IPS DF 19.7 (cell line): ENCODE measurements around the gene KAZN.

ENCODE experiments used
- DNase-seq: peaks from one replicate; pipeline ENCODE4 v3.0.0-alpha.2; 2013; ENCODE audit warnings: low read depth, low spot score

The KAZN gene

DNA sequence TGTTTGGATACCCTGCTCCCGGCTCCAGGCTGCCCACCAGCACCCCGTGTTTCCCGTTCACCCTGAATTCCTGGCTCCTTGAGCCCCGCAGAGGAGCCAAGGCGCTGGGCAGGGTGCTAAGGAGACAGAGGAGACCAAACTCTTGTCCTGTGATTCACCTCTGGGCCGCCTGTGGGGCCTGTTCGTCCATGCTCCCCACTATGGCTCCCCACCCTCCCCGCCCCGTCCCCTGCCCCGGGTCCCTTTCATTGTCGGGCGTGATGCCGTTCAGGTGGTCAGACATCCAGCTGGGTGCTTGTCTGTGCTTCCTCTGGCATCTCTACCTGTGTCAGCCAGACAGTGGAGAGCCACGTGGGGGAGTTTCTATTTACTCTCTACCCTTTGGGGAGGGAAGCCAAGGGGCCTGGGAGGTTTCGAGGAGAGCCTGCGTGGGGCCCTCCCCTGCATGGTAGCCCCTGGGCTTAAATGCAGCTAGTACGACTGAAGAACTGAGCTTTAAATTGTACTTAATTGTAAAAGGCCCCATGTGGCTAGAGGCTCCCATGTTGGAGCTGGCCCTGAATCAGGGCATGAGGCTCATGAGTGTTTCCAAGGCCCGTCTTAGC lies 333.7 kb downstream of the KAZN start:
- no peak for DNase-seq

DNA sequence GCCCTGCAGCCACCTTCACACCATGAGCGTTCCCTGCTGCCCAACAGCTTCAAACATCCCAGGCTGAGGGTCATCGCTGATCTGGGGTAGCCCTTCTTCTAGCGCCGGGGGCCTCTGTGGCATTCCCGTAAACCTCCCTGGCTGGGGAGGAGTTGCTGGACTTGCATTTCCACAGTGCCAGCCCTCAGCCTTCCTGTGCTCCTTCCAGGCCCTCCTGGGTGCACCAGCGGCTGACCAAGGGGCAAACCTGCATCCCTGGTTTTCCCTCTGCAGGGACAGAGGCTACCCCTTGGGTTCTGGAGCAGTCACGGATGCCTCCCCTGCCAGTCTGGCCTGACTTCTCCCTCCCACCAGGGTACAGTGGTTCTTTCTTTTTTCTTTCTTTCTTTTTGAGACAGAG lies 336.4 kb downstream of the KAZN start:
- no peak for DNase-seq

DNA sequence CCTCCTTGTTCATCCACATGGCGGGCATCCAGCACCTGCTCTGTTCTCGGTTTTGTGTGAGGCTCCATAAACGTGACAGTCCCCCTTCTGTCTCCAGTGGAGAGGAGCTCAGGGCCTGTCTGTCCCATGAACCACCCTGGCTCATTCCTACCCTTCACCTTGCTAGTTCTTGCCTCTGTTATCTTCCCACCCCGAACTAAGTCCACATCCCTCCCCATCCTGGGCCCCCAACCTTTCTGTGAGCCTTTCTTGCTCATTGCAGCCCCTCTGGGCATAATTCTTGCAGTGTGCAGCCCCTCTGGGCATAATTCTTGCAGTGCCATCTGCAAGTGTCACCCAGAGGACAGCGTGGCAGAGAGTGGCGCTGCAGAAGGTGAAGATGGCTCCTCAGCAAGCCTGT lies 338.3 kb downstream of the KAZN start:
- no peak for DNase-seq

DNA sequence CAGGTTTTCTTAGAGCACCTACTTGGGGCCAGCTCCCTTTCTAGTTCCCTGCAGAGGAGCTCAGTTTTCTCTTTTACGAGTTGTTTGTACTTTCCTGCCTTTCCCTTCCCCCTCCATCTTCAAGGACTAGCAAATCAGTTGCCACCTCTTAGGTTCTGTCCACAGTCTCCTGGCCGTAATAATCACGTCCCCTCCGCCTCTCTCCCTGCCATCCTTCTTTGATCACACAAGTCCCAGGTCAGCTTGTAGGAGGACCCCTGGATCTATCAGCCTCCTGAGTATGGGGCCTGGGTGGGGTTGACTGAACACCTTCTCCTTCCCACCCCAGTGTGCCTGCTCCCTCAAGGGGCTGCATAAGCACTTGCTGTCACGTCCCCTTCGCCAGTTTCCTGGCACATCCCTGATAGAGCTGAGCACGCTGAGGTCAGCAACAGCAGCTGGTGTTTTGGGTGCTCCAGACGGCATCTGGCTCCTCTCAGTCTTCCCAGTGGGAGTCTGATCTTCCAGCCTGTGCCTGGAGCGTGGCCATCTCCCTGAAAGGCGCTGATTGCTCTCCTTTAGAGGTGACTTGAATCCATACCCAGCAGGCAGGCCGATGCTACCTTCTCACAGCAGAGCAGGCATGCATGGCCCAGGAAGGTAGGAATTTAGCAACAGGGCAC lies 338.9 kb downstream of the KAZN start:
- DNase-seq = no peak

DNA sequence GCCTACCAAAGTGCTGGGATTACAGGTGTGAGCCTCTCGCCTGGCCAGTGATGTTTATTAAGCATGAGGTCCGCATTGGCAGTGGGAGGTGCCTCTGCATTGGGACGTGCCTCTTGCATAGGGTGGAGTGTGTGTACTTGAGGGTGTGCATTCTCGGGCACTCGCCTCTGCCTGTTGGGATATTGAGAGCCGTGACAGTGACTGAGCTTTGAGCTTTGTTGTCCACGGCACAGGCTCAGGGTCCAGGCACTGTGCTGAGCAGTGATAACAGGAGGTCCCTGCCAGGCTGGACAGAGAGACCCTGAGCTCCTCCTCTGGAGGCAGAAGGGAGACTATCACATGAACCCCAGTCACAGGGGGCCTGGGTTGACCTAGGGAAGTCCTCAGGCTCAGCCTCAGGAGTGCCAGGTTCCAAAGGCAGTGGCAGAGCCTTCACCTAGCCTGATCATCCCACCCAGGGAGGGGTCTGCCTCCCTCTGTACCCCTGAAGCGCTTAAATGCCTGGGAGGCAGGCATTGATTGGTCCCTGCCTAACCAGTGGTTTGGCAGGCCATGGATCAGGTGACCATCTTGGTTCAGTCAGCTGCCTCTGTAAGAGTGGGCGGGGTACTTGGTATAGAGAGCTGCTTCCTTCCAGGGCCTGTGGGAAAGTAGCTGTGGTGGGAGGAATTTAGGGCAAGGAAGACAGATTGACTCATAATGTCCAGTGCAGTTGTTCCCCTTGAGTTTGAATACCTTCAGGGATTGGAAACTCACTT lies 341.2 kb downstream of the KAZN start:
- DNase-seq = no peak

DNA sequence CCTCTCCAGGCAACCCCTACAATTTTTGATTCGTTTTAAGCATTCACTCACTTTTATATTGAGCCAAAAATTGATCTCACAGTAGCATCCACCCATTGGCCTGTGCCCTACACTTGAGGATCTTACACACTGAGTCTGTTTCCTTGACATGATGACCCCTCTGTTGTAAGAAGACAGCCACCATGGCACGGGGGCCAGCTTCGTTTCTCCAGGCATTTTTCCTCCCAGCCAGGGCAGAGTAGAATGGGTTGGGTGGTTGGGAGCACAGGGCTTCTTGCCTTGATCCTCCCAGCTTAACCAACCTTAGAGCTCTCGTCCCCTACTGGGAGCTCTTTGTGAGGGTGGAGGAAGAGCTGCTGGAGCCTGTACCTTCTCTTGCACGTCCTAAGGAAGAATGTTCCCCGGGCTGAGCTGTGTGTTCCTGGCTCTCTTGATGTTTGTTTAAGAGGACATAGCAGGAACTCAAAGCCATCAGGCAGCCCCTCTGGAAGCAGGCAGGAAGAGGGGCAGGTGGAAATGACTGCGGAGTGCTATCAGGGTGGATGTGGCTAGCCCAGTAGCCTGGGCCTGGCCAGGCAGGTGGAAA lies 341.9 kb downstream of the KAZN start:
- DNase-seq = no peak

DNA sequence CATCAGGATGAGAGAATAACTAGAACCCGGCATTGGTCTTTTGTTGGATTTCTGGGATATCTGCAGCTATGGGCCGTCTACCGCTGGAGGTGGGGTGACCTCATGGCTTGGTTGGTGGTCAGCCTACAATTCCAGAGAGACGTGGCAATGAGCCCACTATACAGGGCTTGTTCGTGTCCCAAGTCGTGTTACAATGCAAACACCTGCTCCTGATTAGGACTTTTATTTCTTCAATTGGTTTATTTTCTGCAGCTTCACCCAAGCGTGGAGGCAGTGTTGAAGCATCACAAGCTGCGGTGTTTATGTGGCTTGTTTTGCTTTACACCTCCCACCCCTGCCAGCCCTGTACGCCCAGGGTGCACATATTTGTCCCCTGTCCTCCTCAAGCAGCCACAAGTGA lies 343.4 kb downstream of the KAZN start:
- DNase-seq = no peak

DNA sequence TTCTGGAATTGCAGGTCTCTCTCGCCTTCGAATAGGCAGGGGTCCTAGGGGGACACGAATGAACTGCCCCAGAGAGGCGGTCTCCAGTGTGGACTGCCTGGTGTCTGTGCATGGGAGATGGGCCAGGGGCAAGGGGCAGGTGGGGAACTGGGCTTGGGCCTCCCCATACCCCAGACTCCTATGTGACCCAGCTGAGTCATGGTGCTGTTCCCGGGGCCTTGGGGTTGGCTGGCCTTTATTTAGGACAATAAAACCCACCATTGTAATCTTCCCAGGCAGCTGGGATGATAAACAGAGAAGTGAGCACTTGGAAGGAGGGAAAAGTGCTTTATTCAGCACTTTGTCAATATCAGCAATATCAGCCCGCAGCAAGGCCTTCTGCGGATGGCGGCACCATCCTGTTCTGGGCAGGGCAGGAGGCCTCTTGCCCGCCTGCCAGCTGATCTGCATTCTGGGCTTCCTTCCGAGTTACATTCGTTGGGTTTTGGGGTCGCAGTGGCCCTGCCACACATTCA lies 346.0 kb downstream of the KAZN start:
- no peak for DNase-seq

DNA sequence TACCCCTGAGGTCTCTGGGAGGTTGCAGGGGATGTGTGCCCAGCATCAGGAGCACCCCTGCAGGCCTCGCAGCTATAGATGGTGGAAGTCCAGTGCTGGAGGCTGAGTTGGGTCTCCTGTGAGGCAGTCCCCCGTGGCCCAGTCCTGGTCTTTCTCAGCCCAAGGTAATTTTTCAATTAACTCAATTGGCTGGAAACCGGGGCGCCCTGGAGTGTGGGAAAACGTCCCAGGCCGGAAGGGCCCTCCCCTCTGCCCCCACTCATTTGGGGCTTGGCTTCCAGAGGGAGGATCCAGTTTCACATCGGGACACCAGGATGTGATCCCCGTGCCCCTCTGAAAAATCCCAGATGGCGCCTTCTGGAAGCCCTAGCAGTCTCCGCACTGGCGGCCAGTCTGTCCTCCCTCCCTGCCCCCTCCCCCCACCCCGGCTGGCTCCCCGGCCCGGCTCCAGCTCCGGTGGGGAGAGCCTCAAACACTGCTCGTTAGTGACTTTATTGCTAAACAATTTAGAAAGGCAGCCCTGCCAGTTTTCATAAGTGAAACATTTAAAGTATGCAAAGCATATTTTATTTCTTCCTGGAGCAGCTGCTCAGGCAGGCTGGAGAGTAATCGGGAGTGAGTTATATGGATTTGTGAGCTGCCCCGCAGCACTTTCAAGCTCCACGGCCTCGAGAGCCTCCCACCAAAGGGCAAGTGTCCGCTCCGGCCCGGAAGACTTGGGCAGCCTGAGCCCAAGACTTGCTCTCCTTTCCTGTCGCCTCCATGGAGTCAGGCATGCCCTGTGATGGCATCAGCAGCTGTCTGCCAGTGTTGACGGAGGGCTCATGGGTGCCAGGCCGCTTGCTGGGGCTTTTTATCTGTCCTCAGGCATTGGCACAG lies 346.9 kb downstream of the KAZN start:
- no peak for DNase-seq

DNA sequence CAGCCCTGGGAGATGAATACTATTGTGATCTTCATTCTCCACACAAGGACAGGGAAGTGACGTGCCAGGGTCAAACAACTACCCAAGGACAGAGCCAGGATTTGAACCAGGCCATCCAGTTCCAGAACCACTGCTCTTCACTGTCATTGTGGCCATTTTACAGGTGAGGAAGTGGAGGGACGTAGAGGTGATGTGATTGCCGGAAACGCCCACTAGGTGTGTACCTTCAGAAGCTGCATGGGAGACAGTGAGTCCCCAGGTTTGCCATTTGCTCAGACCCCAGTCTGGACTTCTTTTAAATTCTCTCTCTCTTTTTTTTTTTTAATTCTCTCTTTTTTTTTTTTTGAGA lies 347.5 kb downstream of the KAZN start:
- DNase-seq = no peak

DNA sequence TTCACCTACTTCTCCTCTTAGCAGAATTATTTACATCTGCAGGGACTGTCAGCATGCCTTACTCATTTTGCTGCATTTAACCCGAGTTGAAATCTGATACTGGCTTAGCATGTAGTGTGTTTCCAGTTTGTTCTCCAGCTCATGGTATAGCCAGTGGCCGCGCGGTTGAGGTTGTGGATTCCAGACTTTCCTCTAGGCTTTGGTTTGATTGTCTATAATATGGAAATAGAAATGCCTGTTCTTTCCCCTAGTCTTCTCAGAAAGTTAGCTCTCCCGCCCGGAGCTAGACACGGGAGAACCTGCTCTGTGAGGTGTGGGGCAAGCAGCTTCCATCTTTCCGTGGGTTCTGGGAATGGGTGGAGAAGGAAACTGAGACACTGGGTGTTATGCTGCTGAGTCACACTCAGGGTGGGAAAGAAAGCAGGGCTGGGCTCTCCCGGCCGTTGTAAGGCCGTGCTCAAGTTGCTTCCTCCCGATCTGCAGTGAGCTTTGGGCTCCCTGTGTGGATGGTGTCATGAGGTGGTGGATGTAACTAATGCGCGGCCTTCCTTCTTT lies 348.3 kb downstream of the KAZN start:
- DNase-seq = no peak

DNA sequence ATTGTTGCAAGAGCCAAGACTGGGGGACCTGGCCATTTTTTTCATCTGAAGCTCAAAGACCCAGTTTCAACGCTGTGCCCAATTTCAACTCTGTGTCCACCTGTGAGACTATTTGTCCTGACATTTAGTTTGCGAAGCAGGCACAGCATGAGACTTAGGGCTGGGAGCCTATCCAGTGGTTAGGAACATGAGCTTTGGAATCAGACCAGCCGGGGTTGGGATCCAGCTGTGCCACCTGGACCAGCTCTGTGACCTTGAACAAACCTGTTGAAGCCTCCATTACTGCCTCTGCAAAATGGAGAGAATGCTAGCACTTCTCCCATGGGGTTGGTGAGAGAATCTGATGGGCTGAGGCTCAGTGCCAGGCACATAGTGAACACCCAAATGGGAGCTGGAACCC lies 348.9 kb downstream of the KAZN start:
- DNase-seq = no peak

DNA sequence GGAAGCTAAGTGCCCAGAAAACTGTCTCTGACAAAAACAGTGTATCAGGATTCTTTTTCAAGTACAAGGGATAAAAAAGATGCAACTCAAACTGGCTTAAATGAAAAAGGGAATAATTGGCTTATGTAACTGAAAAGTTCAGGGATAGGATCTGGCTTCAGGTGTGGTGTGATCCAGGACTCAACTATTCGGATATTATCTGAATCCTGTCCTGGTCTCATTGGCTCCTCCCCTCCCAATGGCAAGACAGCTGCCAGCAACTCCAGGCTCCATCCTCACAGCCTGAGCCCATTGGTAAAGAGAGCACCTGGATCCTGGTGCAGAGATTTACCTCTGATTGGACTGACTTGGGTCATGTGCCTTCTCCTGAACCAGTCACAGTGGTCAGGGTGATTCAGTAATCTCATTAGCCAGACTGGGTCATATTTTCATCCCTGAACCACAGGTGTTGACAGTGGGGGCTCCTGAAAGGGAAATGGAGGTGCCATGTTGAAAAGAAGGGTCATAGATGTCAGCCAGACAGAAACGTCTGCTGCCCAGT lies 349.7 kb downstream of the KAZN start:
- no peak for DNase-seq

DNA sequence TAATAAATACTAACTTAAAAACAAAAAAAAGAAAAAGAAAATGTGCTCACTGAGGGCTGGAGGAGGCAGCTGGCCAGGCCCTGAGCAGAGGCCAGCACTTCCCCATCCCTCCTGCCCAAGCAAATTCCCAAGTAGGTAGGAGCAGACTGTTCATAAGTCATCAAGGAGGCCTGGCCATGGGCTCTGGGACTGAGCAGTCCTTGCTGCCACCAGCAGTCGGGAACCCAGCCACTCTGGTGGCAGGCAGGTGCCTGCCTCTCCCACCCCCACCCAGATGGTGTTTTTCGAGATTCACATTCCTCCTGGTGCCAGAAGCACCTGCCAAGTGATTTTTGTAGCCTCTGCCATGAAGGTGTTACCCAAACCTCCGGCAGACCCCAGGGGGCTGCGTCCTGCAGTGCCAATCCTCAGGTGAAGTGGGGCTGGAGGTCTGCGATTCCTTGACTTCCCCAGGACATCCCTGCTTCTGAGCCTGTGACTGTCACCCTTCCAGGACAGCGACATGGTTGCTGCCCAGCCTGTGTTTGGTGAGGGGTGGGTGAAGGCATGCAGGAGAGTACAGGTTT lies 350.9 kb downstream of the KAZN start:
- no peak for DNase-seq

DNA sequence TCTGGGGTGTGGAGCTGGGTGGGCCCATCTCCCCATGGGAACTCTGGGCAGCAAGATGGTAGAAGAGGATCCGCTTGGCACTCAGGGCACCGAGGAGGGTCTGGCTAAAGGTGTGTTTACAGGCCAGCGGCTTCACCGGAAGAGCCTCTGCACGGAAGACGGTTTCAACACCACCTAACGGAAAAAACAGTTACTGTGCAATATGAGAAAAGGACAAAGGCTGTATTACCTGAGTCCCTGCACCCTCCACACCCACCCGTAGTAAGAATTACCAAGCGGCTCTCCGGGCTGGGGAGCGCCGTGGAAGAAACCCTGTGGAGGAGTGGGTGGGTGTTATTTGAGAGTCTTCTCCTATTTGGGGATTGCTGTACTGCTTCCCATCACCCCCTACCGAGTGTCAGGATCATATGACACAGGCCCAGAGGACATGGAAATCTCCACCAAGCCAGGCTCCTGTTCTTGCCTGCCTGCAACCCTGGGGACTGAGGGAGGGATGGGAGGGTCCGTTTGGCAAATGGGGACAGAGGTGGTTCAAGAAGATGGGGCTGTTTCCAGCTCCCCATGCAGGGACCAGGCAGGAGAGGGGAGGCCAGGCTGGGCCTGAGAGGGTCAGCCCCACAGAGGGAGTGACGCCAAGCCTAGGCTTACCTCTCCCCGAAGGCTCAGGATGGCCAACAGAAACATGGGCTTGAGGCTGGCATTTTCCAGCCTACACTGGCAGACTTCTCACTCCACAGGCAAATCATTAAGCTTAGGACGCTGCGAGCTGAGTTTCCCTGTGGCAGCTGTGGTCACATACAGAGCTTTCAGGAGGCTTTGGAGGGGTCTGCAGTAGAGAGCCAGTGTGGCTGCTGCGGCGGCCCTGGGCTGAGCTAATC lies 351.6 kb downstream of the KAZN start:
- no peak for DNase-seq

DNA sequence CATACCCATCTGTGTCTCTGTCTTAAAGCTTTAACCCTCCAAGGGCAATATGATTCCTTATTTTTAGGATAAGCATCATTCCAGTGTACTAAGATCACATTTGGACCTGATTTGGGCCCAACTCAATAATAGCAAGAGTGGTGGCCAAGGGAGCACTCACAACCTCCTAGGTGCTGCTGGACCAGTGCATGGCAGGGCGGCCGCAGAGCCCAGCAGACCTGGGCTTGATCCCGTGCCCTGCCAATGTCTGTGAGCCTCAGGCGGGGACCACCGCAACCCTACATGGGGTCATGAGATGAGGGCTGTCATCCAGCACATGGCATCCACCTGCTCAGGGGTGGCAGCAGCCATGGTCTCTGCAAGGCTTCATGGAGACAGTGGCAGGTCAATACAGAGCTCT lies 353.3 kb downstream of the KAZN start:
- DNase-seq = no peak

DNA sequence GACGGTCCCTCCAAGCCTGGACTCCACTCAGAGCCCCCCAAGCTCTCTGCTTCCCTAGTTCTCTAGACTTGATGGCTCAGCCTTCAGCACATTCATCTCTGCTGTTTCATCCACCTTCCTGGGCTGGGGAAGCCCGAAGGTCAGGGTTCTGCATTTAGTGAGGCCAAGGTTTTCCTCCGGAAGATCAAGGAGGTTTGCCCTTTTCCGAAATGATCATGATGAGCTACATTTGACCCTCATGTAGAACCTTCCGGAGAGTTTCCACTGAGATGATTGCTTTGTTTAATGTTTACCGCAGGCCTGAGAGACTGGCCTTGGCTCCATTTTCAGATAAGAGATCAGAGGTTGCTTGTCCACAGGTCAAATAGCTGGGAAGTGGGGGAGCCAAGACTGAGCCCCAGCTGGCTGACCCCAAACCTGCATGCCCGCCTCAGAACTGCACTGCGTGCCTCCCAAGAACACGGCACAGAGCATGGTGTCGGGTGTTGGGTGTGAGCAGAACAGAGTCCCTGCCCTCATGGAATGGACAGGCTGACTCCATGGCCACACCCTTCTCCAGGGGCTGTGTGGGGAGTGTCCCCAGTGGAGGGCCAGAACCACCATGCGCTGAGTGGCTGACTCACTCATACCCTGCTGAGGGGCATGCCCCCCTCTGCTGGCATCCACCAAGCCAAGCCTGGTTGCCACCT lies 354.3 kb downstream of the KAZN start:
- no peak for DNase-seq

DNA sequence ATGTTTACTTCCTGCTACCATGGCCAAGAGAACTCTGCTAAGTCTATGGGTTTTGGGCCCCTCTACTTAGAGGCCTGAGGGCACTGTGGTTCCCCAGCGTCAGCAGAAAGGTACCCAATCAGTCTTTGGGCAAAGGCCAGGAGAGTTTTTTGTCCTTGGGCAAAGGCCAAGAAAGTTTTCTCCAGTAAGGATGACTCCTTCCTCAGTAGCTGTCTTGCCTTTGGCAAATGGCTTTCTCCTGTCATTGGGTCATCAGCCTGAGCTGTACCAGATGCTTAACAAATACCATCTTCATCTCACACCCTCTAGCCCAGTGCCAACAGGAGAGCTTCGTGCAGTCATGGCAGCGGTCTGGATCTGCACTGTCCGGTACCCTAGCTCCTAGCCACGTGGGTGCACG lies 355.7 kb downstream of the KAZN start:
- DNase-seq = no peak

DNA sequence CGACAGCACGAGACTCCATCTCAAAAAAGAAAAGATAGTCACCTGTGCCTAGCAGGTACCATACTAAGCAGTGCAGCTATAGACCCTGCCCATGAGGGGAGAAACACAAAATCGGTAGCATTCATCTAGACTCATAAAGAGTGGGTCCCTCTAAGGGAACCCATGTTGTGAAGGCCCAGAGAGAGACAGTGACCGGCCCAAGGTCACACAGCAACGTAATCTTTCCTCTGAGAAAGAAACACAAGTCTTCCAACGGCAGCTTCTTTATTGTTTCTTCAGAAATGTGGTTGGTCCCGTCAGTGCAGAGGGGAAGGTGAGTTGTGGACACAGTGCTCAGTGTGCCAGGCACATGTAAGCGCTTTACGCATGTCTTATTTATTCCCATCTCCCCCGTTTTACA lies 356.4 kb downstream of the KAZN start:
- no peak for DNase-seq
